Measurements from ENCODE around the gene MAGEB1.

MAGEB1 gene

GRCh38 chrX:30246769-30247489, at the start of gene MAGEB1:
Gene MAGEB1, plus strand, starts transcription at chrX:30247146. Its CDS starts 3,348 bp downstream, at chrX:30250494.
- no peak for DNase-seq (ENCODE audit: low read depth in 2 of 2)

- DNase-seq (ENCODE audit: low read depth in 2 of 2) = no peak
Observed at GRCh38 chrX:30212172-30212571, 34.8 kb upstream of the MAGEB1 start.

GRCh38 chrX:30215357-30215843, 31.5 kb upstream of the MAGEB1 start, which contains the start of gene MAGEB2:
Gene MAGEB2, plus strand, starts transcription at chrX:30215563. Its CDS starts 3,018 bp downstream, at chrX:30218581.
- DNase-seq (ENCODE audit: low read depth in 2 of 2) = no peak

GRCh38 chrX:30217465-30217864, 29.5 kb upstream of the MAGEB1 start:
- DNase-seq (ENCODE audit: low read depth in 2 of 2) = no peak

GRCh38 chrX:30219372-30219771, 27.6 kb upstream of the MAGEB1 start:
- DNase-seq (ENCODE audit: low read depth in 2 of 2) = no peak

GRCh38 chrX:30220661-30221060, 26.3 kb upstream of the MAGEB1 start:
- DNase-seq (ENCODE audit: low read depth in 2 of 2) = no peak

GRCh38 chrX:30224536-30224935, 22.4 kb upstream of the MAGEB1 start:
- no peak for DNase-seq (ENCODE audit: low read depth in 2 of 2)

GRCh38 chrX:30228526-30228925, 18.4 kb upstream of the MAGEB1 start:
- no peak for DNase-seq (ENCODE audit: low read depth in 2 of 2)

- no peak for DNase-seq (ENCODE audit: low read depth in 2 of 2)
Observed at GRCh38 chrX:30230395-30230794, 16.6 kb upstream of the MAGEB1 start, which contains the start of gene MAGEB3. Gene MAGEB3, plus strand, starts transcription at chrX:30230657. Its CDS starts 5,268 bp downstream, at chrX:30235925.

GRCh38 chrX:30241724-30242415, 5.1 kb upstream of the MAGEB1 start, which contains the start of gene MAGEB4:
Gene MAGEB4, plus strand, starts transcription at chrX:30242000. Its CDS starts 136 bp downstream, at chrX:30242136.
- no peak for DNase-seq (ENCODE audit: low read depth in 2 of 2)

GRCh38 chrX:30248854-30249253, 1.9 kb downstream of the MAGEB1 start:
- no peak for DNase-seq (ENCODE audit: low read depth in 2 of 2)

- no peak for DNase-seq (ENCODE audit: low read depth in 2 of 2)
Observed at GRCh38 chrX:30253257-30253656, 6.3 kb downstream of the MAGEB1 start.

GRCh38 chrX:30259927-30260326, 13.0 kb downstream of the MAGEB1 start:
- DNase-seq (ENCODE audit: low read depth in 2 of 2) = no peak

GRCh38 chrX:30261012-30261411, 14.1 kb downstream of the MAGEB1 start:
- DNase-seq (ENCODE audit: low read depth in 2 of 2) = no peak

GRCh38 chrX:30262763-30263162, 15.8 kb downstream of the MAGEB1 start:
- no peak for DNase-seq (ENCODE audit: low read depth in 2 of 2)

GRCh38 chrX:30270639-30271038, 23.7 kb downstream of the MAGEB1 start:
- no peak for DNase-seq (ENCODE audit: low read depth in 2 of 2)

GRCh38 chrX:30275498-30275897, 28.6 kb downstream of the MAGEB1 start:
- no peak for DNase-seq (ENCODE audit: low read depth in 2 of 2)

- no peak for DNase-seq (ENCODE audit: low read depth in 2 of 2)
Observed at GRCh38 chrX:30278365-30278764, 31.4 kb downstream of the MAGEB1 start.

- DNase-seq (ENCODE audit: low read depth in 2 of 2) = no peak
Observed at GRCh38 chrX:30280428-30280827, 33.5 kb downstream of the MAGEB1 start.

- no peak for DNase-seq (ENCODE audit: low read depth in 2 of 2)
Observed at GRCh38 chrX:30282527-30282926, 35.6 kb downstream of the MAGEB1 start.

- no peak for DNase-seq (ENCODE audit: low read depth in 2 of 2)
Observed at GRCh38 chrX:30283456-30284200, 36.7 kb downstream of the MAGEB1 start.

Measured in stimulated activated CD4-positive, alpha-beta T cell treated with anti-CD3 and anti-CD28 coated beads, Interleukin-4, amount 100 ng/mL, for 48 hours (primary cell).